Endothelial cell of umbilical vein (primary cell): ENCODE results near the gene SELPLG. TPM values are rescaled to one million over a fixed set of nuclear protein-coding genes. Genes with fewer than 3 reads are reported as not detected.

Experiments used
- BruUV-seq: library from RNA; stranded (reverse); fragments of 400-500 nt; replicated peaks from 2 replicates; lab custom pipeline; 2021; lab: Mats Ljungman, UMichigan
- CTCF ChIA-PET: fragments of 300-600, 350-600 bp; sonication (Branson Sonifier 250); formaldehyde crosslinking; loops from one replicate; lab custom pipeline; 2021; ENCODE audit warnings: antibody characterized with exemption, inconsistent platforms; lab: Charles Lee
- POLR2A ChIA-PET: fragments of 300-600, 350-600 bp; sonication (Branson Sonifier 250); formaldehyde crosslinking; loops from one replicate; lab custom pipeline; 2021; ENCODE audit warnings: antibody characterized with exemption, inconsistent platforms; lab: Charles Lee
- DNase-seq: peaks from one replicate; pipeline ENCODE4 v3.0.0-alpha.2; 2011; ENCODE audit warnings: low read depth, low spot score
- FAIRE-seq: peaks from 2 replicates; lab custom pipeline; 2011; peaks lifted over from hg19 to GRCh38; lab: Jason Lieb, UNC
- H2AFZ ChIP-seq: 2 replicates; pipeline ENCODE4 v1.6.0; 2012; ENCODE audit warnings: low read depth, low read length, control low read depth, inconsistent platforms
- H3K27ac ChIP-seq: 2 replicates; pipeline ENCODE4 v1.5.1; 2011; ENCODE audit warnings: low read depth, mild to moderate bottlenecking, control low read depth, low read length, moderate library complexity; ENCODE audit not compliant: insufficient read depth
- H3K27me3 ChIP-seq, 2 experiments: 2 replicates each; pipeline versions ENCODE4 v1.6.0 to v1.6.1; 2011; ENCODE audit warnings: low read length in 2 of 2, mixed read lengths in 1 of 2; ENCODE audit not compliant: control insufficient read depth in 2 of 2, insufficient read depth in 2 of 2
- H3K36me3 ChIP-seq, 2 experiments: 2 replicates in 1 of 2; 3 replicates in 1 of 2; pipeline ENCODE4 v1.5.1; 2011; ENCODE audit warnings: low read length in 2 of 2, mild to moderate bottlenecking in 1 of 2, moderate library complexity in 1 of 2; ENCODE audit not compliant: control insufficient read depth in 2 of 2, insufficient read depth in 2 of 2; ENCODE audit errors: extremely low read depth in 1 of 2
- H3K4me1 ChIP-seq: 3 replicates; pipeline ENCODE4 v1.5.1; 2011; ENCODE audit warnings: mild to moderate bottlenecking, low read length; ENCODE audit not compliant: control insufficient read depth, insufficient read depth; ENCODE audit errors: extremely low read depth
- H3K4me2 ChIP-seq: 2 replicates; pipeline ENCODE4 v1.6.1; 2011; ENCODE audit warnings: low read length, control low read depth, mixed read lengths; ENCODE audit not compliant: insufficient read depth
- H3K4me3 ChIP-seq, 3 experiments: fragments of 200-600 bp in 1 of 3; sonication (generic), shearing (Covaris generic) in 1 of 3; replicated peaks in 1 of 3; 2 replicates each; pipeline ENCODE4 v1.5.1; 2011 to 2016; ENCODE audit warnings: control low read depth in 3 of 3, low read length in 3 of 3, mild to moderate bottlenecking in 2 of 3, inconsistent platforms in 1 of 3, low read depth in 1 of 3, moderate library complexity in 1 of 3; ENCODE audit not compliant: insufficient read depth in 1 of 3
- H3K79me2 ChIP-seq: 2 replicates; pipeline ENCODE4 v1.6.0; 2012; ENCODE audit warnings: low read length, inconsistent platforms; ENCODE audit not compliant: control insufficient read depth, insufficient read depth
- H3K9ac ChIP-seq: replicated peaks from 2 replicates; pipeline ENCODE3; 2011; ENCODE audit warnings: low read length, control low read depth; ENCODE audit not compliant: insufficient read depth; ENCODE audit errors: extremely low read depth
- H3K9me1 ChIP-seq: replicated peaks from 3 replicates; pipeline ENCODE4 v1.6.0; 2011; ENCODE audit warnings: mild to moderate bottlenecking, low read length; ENCODE audit not compliant: control insufficient read depth, insufficient read depth; ENCODE audit errors: extremely low read depth
- H3K9me3 ChIP-seq: replicated peaks from 2 replicates; pipeline ENCODE4 v1.5.1; 2012; ENCODE audit warnings: low read length, inconsistent platforms; ENCODE audit not compliant: control insufficient read depth, insufficient read depth
- H4K20me1 ChIP-seq: replicated peaks from 2 replicates; pipeline ENCODE3; 2011; ENCODE audit warnings: mild to moderate bottlenecking, low read length; ENCODE audit not compliant: control insufficient read depth, insufficient read depth; ENCODE audit errors: extremely low read depth
- EZH2 ChIP-seq: IDR thresholded peaks from 2 replicates; pipeline ENCODE4 v1.6.1; 2012; ENCODE audit warnings: borderline replicate concordance, low read depth, mild to moderate bottlenecking, moderate library complexity, low read length, inconsistent platforms; ENCODE audit not compliant: severe bottlenecking
- FOS ChIP-seq: IDR thresholded peaks from 2 replicates; pipeline ENCODE4 v1.6.1; 2011; ENCODE audit warnings: mild to moderate bottlenecking, low read length, moderate library complexity, borderline replicate concordance; ENCODE audit not compliant: insufficient read depth
- GATA2 ChIP-seq: IDR thresholded peaks from 2 replicates; pipeline ENCODE4 v1.7.0; 2011; ENCODE audit warnings: low read depth, mild to moderate bottlenecking, moderate library complexity, mixed read lengths, low read length; ENCODE audit not compliant: insufficient read length, insufficient read depth
- JUN ChIP-seq: IDR thresholded peaks from 2 replicates; pipeline ENCODE4 v1.6.1; 2011; ENCODE audit warnings: borderline replicate concordance, low read depth; ENCODE audit not compliant: insufficient read length, insufficient read depth
- MYC ChIP-seq: IDR thresholded peaks from one replicate; pipeline ENCODE4 v1.6.1; 2011; ENCODE audit warnings: mild to moderate bottlenecking, low read depth, low read length
- POLR2A ChIP-seq: IDR thresholded peaks from 2 replicates; pipeline ENCODE4 v1.6.1; 2012; ENCODE audit warnings: low read depth, mild to moderate bottlenecking, control low read depth, low read length
- POLR2AphosphoS5 ChIP-seq: IDR thresholded peaks from 2 replicates; pipeline ENCODE4 v1.6.1; 2012; ENCODE audit warnings: low read depth, mild to moderate bottlenecking, control low read depth, low read length, moderate library complexity; ENCODE audit not compliant: insufficient read depth
- dilution Hi-C: fragments of 300-500 bp; cut with MboI; formaldehyde crosslinking; loops from one replicate; pipeline ENCODE4 v1.15.0; 2019; ENCODE audit warnings: low sequenced_read_pairs; ENCODE audit not compliant: extremely low pct_ligation_motif_present
- intact Hi-C: fragments of 100-400 bp; cut with micrococcal nuclease; formaldehyde crosslinking; loops from one replicate; pipeline ENCODE4 v1.10.0; 2022
- polyA plus RNA-seq, 4 experiments: library from polyadenylated mRNA; depleted of rRNA in 3 of 4; stranded (reverse) in 3 of 4; unstranded in 1 of 4; fragments of >200 nt; gene quantifications; 2 replicates each; pipeline versions ENCODE4 v1.2.1 to v1.2.3, GENCODE V29; 2011 to 2012; ENCODE audit warnings: missing spikeins in 1 of 4
- total RNA-seq: library from RNA; stranded (reverse); gene quantifications from 2 replicates; pipeline ENCODE4 v1.2.3, GENCODE V29; 2021
- TF ChIP-seq, protein P1 (sequence below), 2 donors: IDR thresholded peaks; 1 replicate in 1 of 2; 2 replicates in 1 of 2; pipeline ENCODE4 v1.5.1; 2011; ENCODE audit warnings: low read length in 2 of 2, mild to moderate bottlenecking in 2 of 2, moderate library complexity in 2 of 2, control low read depth in 1 of 2, inconsistent platforms in 1 of 2, low read depth in 1 of 2; ENCODE audit not compliant: insufficient read depth in 1 of 2; ENCODE audit errors: extremely low read depth in 1 of 2
- TF ChIP-seq, protein P2 (sequence below): IDR thresholded peaks from 2 replicates; pipeline ENCODE4 v1.6.1; 2011; ENCODE audit not compliant: insufficient read depth, insufficient read length

Gene SELPLG
- total and polyA plus RNA-seq, 2 donors (not counting 3 experiments of a cell fraction or from before 2014, with no cell fraction given): 1.0 to 1.2 TPM

DNA sequence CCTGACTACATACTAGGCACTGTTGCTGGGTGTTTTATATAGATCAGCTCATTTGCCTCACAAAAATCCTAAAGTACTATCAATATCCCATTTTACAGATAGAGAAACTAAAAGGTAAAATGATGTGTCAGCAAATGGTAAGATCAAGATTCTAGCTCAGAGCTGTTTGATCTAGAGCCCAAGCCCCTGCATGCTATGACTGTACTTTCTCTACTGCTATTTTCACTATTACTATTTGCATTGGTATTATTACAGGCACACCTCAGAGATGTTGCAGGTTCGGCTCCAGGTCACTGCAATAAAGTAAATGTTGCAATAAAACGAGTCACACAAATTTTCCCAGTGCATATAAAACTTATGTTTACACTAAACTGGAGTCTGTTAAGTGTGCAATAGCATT is 60.4 kb downstream of the SELPLG start:
- no peak for TF ChIP-seq POLR2AphosphoS5
- TF ChIP-seq, protein P1, sequence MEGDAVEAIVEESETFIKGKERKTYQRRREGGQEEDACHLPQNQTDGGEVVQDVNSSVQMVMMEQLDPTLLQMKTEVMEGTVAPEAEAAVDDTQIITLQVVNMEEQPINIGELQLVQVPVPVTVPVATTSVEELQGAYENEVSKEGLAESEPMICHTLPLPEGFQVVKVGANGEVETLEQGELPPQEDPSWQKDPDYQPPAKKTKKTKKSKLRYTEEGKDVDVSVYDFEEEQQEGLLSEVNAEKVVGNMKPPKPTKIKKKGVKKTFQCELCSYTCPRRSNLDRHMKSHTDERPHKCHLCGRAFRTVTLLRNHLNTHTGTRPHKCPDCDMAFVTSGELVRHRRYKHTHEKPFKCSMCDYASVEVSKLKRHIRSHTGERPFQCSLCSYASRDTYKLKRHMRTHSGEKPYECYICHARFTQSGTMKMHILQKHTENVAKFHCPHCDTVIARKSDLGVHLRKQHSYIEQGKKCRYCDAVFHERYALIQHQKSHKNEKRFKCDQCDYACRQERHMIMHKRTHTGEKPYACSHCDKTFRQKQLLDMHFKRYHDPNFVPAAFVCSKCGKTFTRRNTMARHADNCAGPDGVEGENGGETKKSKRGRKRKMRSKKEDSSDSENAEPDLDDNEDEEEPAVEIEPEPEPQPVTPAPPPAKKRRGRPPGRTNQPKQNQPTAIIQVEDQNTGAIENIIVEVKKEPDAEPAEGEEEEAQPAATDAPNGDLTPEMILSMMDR (IDR thresholded peaks at IDR 0.05; ENCODE audit: extremely low read depth in 1 of 2, insufficient read depth in 1 of 2, low read depth in 1 of 2, low read length in 2 of 2): no peak
- TF ChIP-seq, protein P2, sequence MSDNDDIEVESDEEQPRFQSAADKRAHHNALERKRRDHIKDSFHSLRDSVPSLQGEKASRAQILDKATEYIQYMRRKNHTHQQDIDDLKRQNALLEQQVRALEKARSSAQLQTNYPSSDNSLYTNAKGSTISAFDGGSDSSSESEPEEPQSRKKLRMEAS: no peak
- no peak for TF ChIP-seq MYC
- TF ChIP-seq EZH2: no peak
- TF ChIP-seq FOS: no peak
- no peak for TF ChIP-seq GATA2
- no peak for TF ChIP-seq JUN
- no peak for TF ChIP-seq POLR2A
- Histone ChIP-seq H3K4me2 (no peak overlapping the region), H3K9me1 (no peaks in the 10 kb centered on the region), H3K36me3 (peaks cover 3 to 5% of the 10 kb centered on the region in 2 experiments), H3K4me1 (no peaks in the 10 kb centered on the region), H2AFZ (no peak overlapping the region), H3K27me3 (no peaks in the 10 kb centered on the region), H4K20me1 (no peaks in the 10 kb centered on the region), H3K4me3 (no peak overlapping the region), H3K9me3 (no peaks in the 10 kb centered on the region), H3K79me2 (no peaks in the 10 kb centered on the region), H3K9ac (no peak overlapping the region), H3K27ac (no peak overlapping the region)
- no peak for DNase-seq
- dilution Hi-C loops: no loop called here
- intact Hi-C loops: no loop called here
- no peak for FAIRE-seq
- ChIA-PET POLR2A (no interaction called here), CTCF (interaction anchor here (1.4 to 7.4 kb wide), 2 partner anchors 43 to 377 kb away, joined by 7 to 86 read pairs; no protein-coding TSS in a partner anchor)
- BruUV-seq: no TSS peak
